GM18505 (cell line): ENCODE data around the gene NARF.

ENCODE experiments used
- ATAC-seq: cut with Tn5 transposase; IDR thresholded peaks from one replicate; pipeline ENCODE4 v1.9.1; 2021; ENCODE audit not compliant: unreplicated experiment
- POLR2A ChIP-seq: IDR thresholded peaks from 4 replicates; pipeline ENCODE4 v1.6.1; 2011; ENCODE audit warnings: borderline replicate concordance; ENCODE audit not compliant: insufficient read depth, insufficient read length; ENCODE audit errors: extremely low read depth

NARF gene

GRCh38 chr17:82483836-82484235 lies 25.3 kb downstream of the NARF start:
- no peak for ATAC-seq
- TF ChIP-seq POLR2A, result no peak

GRCh38 chr17:82486231-82487094 lies 27.9 kb downstream of the NARF start:
- ATAC-seq, result no peak
- no peak for TF ChIP-seq POLR2A

GRCh38 chr17:82487910-82488309 lies 29.4 kb downstream of the NARF start:
- TF ChIP-seq POLR2A, result no peak
- ATAC-seq, result no peak

GRCh38 chr17:82489117-82489516 lies 30.6 kb downstream of the NARF start:
- TF ChIP-seq POLR2A, result no peak
- no peak for ATAC-seq

- no peak for ATAC-seq
Observed at GRCh38 chr17:82489851-82490511, 31.4 kb downstream of the NARF start.

DNA sequence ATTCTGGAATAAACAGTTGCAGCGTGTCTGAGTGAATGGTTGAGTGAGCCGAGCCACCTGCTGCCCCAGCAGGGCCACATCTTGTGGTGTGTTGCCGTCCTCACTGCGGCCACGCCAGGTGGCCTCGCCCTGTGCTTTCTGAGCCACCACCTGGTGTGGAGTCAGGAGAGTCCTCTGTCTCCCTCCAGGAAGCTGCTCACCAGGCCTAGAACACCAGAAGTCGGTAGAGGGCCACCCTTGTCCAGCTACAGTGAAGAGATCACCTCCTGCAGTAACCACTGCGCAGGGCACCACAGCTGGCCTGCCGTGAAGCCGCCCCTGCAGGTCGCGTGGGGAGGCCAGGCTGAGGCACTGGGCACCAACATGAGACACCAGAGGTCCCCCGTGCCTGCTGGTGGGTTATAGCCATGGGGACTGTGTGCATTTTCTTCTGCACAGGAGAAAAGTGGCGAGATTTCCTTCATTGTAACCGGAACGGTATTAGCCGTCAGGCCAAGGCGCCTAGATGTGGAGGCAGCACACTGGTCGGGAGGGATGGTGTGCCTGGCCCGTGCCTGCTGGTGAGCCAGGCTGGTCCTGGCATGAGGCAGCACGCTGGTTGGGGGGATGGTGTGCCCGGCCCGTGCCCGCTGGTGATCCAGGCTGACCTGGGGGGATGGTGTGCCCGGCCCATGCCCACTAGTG lies 32.1 kb downstream of the NARF start:
- no peak for ATAC-seq
- TF ChIP-seq POLR2A, result no peak

More at GRCh38 chr17:82489851-82490511, 31.4 kb downstream of the NARF start:
- TF ChIP-seq POLR2A, result no peak

- ATAC-seq, result no peak
Observed at GRCh38 chr17:82491196-82491530, 32.6 kb downstream of the NARF start.

GRCh38 chr17:82491533-82491932 lies 33.0 kb downstream of the NARF start:
- no peak for ATAC-seq
- TF ChIP-seq POLR2A, result no peak

More at GRCh38 chr17:82491196-82491530, 32.6 kb downstream of the NARF start:
- no peak for TF ChIP-seq POLR2A

DNA sequence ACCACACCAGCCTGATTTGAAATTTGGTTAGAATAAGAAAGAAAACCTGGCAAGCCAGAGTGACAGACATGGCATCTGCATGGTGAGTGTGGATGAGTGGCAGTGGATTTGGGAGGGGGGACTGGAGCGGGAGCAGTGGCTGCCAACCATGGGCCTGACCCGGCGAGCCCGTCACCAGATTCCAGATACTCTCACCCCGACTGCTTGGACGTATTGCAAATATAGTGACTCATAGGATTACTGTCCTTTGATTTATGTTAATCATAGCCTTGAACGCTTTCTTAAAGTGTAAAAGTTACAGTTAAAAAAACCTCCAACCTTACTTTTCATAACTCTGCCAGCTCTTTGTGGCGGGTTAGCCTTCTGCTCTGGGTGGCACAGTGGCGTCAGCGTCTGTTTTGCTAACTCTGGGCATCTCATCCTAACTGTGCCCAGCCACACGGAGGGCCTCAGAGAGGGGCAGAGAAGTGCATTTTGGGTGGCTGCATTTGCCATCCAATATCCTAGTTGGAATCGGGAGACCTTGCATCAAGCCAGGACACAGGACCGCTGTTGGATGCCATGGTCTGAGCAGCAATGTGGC lies 34.2 kb downstream of the NARF start:
- TF ChIP-seq POLR2A, result no peak
- no peak for ATAC-seq

DNA sequence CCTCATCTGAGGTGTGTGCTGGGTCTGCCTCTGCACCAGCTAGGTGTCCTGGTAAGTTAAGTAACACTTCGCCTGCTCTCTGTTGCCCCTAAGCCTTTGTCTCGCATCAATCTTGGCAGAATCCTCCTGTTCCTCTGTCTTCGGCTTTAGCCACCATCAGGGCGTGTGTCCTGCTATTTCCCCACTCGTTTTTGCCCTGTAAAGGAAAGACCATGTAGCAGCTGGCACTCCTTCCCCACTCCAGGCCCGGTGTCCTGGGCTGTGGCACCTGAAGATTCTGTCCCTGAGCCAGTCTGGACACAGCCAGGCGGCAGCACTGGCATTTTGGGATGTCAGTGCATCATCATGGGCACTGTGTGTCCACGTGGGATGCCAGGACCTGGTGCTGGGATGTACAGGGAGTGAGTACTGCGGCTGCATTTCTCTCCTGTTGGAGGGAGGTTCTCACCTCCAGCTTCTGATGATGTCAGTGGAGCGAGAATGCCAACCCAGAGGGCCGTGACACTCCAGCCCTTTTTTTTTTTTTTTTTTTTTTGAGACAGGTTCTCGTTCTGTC lies 34.8 kb downstream of the NARF start:
- ATAC-seq, result no peak
- TF ChIP-seq POLR2A, result no peak

GRCh38 chr17:82494236-82495055 lies 35.9 kb downstream of the NARF start:
- no peak for TF ChIP-seq POLR2A
- peak; percentile 51 for ATAC-seq

- ATAC-seq, result no peak
- no peak for TF ChIP-seq POLR2A
Observed at GRCh38 chr17:82495844-82496528, 37.4 kb downstream of the NARF start.
